RWPE2 (cell line): Measurements from ENCODE around the gene MCM3AP.

Experiments
- ATAC-seq: fragments of 200-7000 bp; cut with Tn5 transposase; 3 replicates; pipeline ENCODE4 v1.9.1; 2021; ENCODE audit warnings: low read depth
- DNase-seq: peaks from one replicate; pipeline ENCODE4 v3.0.0-alpha.2; 2020; ENCODE audit warnings: low spot score
- H3K27ac ChIP-seq: fragments of 450-650 bp; 2 replicates; pipeline ENCODE4 v1.5.1; 2017; ENCODE audit warnings: mild to moderate bottlenecking; ENCODE audit not compliant: poor library complexity, severe bottlenecking
- H3K27me3 ChIP-seq: fragments of 250-450 bp; sonication (Bioruptor Pico); 2 replicates; pipeline ENCODE4 v1.5.1; 2021; ENCODE audit warnings: mild to moderate bottlenecking, moderate library complexity; ENCODE audit not compliant: insufficient read depth, poor library complexity, severe bottlenecking
- H3K36me3 ChIP-seq: fragments of 250-450 bp; sonication (Bioruptor Pico); 2 replicates; pipeline ENCODE4 v1.5.1; 2020; ENCODE audit warnings: low read depth, mild to moderate bottlenecking, moderate library complexity
- H3K4me1 ChIP-seq: fragments of 250-450 bp; sonication (Bioruptor Pico); 2 replicates; pipeline ENCODE4 v1.5.1; 2021; ENCODE audit warnings: mild to moderate bottlenecking, moderate library complexity; ENCODE audit not compliant: insufficient read depth, poor library complexity, severe bottlenecking
- H3K4me3 ChIP-seq: fragments of 250-450 bp; sonication (Bioruptor Pico); 2 replicates; pipeline ENCODE4 v1.5.1; 2021; ENCODE audit warnings: mild to moderate bottlenecking, moderate library complexity; ENCODE audit not compliant: severe bottlenecking
- H3K9me3 ChIP-seq: fragments of 250-450 bp; sonication (Bioruptor Pico); 2 replicates; pipeline ENCODE4 v1.5.1; 2021; ENCODE audit warnings: mild to moderate bottlenecking, moderate library complexity; ENCODE audit not compliant: severe bottlenecking
- TF ChIP-seq, protein P1 (sequence below): fragments of 450-650 bp; IDR thresholded peaks from one replicate; pipeline ENCODE4 v1.5.1; 2017; ENCODE audit warnings: mild to moderate bottlenecking, moderate library complexity; ENCODE audit not compliant: poor library complexity, severe bottlenecking

The MCM3AP gene

DNA sequence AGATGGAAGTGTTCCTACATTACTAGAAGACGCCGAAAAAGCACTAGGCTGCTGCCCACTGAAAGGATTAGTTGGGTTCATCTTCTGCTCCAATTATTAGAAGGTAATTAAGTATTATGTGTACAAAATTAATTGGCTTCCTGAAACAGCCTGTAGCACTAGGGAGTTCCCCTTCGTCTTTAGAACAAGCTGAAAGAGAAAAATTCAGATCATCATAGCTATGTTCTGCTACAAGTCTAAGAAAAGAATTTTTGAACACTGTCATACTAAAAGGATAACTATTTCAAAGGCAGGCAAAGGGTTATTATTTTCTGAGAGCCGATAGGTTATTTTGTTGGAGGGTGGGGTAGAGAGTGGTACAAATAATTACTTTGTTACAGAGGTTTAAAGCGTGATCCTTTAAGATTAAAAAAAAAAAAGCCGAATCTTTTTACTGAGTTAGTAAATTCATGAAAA, at the start of gene MCM3AP:
Gene MCM3AP (minus strand): TSS at position 406 of the 456 bp plus-strand sequence. CDS start 325 bp downstream, at position 81.
- Histone ChIP-seq H3K27me3 (no peaks in the 10 kb centered on the region), H3K4me1 (peaks cover 23% of the 10 kb centered on the region), H3K4me3 (peak within 1 kb of the TSS; percentile 92), H3K36me3 (peaks cover 62% of the 10 kb centered on the region), H3K9me3 (no peaks in the 10 kb centered on the region), H3K27ac (peak within 1 kb of the TSS; percentile 87)
- no peak for DNase-seq
- no peak for ATAC-seq
- TF ChIP-seq, protein P1, sequence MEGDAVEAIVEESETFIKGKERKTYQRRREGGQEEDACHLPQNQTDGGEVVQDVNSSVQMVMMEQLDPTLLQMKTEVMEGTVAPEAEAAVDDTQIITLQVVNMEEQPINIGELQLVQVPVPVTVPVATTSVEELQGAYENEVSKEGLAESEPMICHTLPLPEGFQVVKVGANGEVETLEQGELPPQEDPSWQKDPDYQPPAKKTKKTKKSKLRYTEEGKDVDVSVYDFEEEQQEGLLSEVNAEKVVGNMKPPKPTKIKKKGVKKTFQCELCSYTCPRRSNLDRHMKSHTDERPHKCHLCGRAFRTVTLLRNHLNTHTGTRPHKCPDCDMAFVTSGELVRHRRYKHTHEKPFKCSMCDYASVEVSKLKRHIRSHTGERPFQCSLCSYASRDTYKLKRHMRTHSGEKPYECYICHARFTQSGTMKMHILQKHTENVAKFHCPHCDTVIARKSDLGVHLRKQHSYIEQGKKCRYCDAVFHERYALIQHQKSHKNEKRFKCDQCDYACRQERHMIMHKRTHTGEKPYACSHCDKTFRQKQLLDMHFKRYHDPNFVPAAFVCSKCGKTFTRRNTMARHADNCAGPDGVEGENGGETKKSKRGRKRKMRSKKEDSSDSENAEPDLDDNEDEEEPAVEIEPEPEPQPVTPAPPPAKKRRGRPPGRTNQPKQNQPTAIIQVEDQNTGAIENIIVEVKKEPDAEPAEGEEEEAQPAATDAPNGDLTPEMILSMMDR, result no peak

DNA sequence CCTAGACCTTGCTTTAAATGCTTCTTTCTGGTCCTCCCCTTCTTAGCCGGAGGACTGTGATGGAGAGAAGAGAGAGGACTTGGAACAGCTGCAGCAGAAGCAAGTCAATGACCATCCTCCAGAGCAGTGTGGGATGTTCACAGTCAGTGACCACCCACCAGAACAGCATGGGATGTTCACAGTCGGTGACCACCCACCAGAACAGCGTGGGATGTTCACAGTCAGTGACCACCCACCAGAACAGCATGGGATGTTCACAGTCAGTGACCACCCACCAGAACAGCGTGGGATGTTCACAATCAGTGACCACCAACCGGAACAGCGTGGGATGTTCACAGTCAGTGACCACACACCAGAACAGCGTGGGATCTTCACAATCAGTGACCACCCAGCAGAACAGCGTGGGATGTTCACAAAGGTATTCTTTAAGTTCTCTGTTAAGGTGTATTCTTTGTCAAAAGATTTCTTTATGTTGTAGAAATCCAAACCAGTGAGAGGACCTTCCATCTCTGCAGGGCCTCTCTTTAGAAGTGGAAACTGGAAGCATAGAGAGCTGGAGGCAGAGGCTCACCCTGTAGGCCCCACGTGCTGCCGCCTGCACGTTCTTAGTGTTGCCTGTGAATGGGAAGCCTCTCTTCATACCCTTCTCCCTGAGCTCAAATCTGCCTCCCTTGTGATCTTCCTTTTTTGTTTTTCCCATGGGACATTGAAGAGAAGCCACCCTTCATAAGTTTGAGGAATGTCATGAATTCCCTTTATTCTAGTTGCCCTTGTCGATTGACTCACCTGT, 49.1 kb upstream of the MCM3AP start:
- TF ChIP-seq, protein P1, result no peak
- H3K4me1 ChIP-seq, result peaks cover 5% of the 10 kb centered on the region
- H3K9me3 ChIP-seq, result no peaks in the 10 kb centered on the region
- no peaks in the 10 kb centered on the region for H3K27me3 ChIP-seq
- no peak overlapping the region for H3K27ac ChIP-seq
- peaks cover 85% of the 10 kb centered on the region for H3K36me3 ChIP-seq
- DNase-seq (no peak), ATAC-seq (no peak)
- H3K4me3 ChIP-seq, result no peak overlapping the region

DNA sequence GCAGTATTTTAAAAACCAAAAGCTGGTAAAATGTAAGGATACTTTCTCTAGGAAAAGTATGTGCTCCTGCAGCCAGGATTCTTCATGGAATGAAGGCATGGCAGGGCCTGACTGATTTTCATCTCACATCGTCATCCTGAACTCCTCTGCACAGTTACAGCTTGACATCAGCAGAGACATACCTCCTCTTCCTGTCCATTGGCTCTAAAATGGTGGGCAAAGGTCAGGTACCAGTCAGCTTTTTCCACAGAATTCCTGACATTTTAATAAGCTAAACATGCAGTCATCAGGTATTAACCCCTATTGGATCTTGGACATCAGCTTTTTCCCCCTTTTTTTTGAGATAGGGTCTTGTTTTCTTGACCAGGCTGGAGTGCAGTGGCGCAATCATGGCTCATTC, 44.4 kb upstream of the MCM3AP start:
- DNase-seq (no peak), ATAC-seq (no peak)
- H3K4me1 ChIP-seq, result peaks cover 11% of the 10 kb centered on the region
- no peaks in the 10 kb centered on the region for H3K9me3 ChIP-seq
- TF ChIP-seq, protein P1, result no peak
- H3K27ac ChIP-seq, result no peak overlapping the region
- no peaks in the 10 kb centered on the region for H3K27me3 ChIP-seq
- H3K4me3 ChIP-seq, result no peak overlapping the region
- H3K36me3 ChIP-seq, result peaks cover 67% of the 10 kb centered on the region

DNA sequence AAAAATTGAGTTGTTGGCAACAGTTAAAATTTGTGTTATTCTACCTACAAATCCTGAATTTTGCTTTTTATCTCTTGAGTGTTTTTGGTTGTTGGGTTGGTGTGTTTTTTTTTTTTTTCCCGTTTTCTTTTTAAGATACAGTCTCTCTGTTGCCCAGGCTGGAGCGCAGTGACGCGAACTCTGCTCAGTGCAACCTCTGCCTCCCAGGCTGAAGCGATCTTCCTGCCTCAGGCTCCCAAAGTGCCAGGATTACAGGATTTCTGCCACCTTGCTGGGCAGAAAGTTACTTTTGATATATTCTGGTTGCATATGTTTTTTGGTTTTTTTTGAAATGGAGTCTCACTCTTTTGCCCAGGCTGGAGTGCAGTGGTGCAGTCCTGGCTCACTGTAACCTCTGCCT, 42.7 kb upstream of the MCM3AP start:
- Histone ChIP-seq H3K4me3 (no peak overlapping the region), H3K27me3 (no peaks in the 10 kb centered on the region), H3K27ac (no peak overlapping the region), H3K36me3 (peaks cover 61% of the 10 kb centered on the region), H3K9me3 (no peaks in the 10 kb centered on the region), H3K4me1 (peaks cover 11% of the 10 kb centered on the region)
- TF ChIP-seq, protein P1, result no peak
- no peak for DNase-seq
- no peak for ATAC-seq

DNA sequence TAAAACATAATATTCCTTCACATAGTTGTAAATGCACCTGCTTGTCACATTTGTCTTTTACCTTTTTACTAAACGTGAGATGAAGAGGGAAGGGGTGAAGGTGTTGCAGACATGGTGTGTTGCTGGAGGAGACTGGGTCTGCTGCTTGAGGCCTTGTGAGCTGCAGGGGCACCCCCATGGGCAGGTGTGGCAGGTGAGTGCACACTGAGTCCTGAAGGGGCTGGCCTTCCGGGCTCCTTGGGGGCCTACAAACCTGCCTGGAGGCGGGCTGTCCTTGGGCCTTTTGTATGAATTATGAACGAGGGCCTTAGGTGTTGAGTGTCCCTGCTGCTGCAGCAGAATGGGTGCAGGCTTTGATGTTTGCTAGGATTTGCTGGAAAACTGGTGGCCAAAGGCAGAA, 42.3 kb upstream of the MCM3AP start:
- DNase-seq, result no peak
- Histone ChIP-seq H3K27ac (no peak overlapping the region), H3K9me3 (no peaks in the 10 kb centered on the region), H3K36me3 (peaks cover 57% of the 10 kb centered on the region), H3K4me1 (peaks cover 10% of the 10 kb centered on the region), H3K4me3 (no peak overlapping the region), H3K27me3 (no peaks in the 10 kb centered on the region)
- TF ChIP-seq, protein P1, result no peak
- no peak for ATAC-seq
